HCT116 (cell line): ENCODE measurements around the gene NPEPL1. TPM values are rescaled to one million over a fixed set of nuclear protein-coding genes. Genes with fewer than 3 reads are reported as not detected.

Experiments
- ATAC-seq: fragments of 200-7000 bp; cut with Tn5 transposase; 2 replicates; pipeline ENCODE4 v1.9.1; 2020; ENCODE audit warnings: mild to moderate bottlenecking, moderate library complexity
- BruUV-seq: library from RNA; stranded (reverse); fragments of 400-500 nt; replicated peaks from 2 replicates; lab custom pipeline; 2021; lab: Mats Ljungman, UMichigan
- CTCF ChIA-PET: fragments of 300-600 bp; sonication (Branson Sonifier 250); formaldehyde crosslinking; loops from one replicate; lab custom pipeline; 2021; ENCODE audit warnings: antibody characterized with exemption; lab: Charles Lee
- POLR2A ChIA-PET: fragments of 300-600, 350-600 bp; sonication (Branson Sonifier 250); formaldehyde crosslinking; loops from one replicate; lab custom pipeline; 2021; ENCODE audit warnings: antibody characterized with exemption; lab: Charles Lee
- RAD21 ChIA-PET, 2 experiments: fragments of 300-600 bp; sonication (Branson Sonifier 250); formaldehyde crosslinking; loops; one replicate each; lab custom pipeline; 2023; ENCODE audit warnings: low total read pairs in 2 of 2; ENCODE audit not compliant: uncharacterized antibody in 2 of 2, unreplicated experiment in 2 of 2, low non-redundant PET in 1 of 2; lab: Charles Lee
- DNase-seq: peaks from one replicate; pipeline ENCODE4 v3.0.0-alpha.2; 2010; ENCODE audit warnings: low read depth, low spot score
- H2AFZ ChIP-seq: fragments of 200-600 bp; shearing (Covaris generic), sonication (generic); 2 replicates; pipeline ENCODE4 v1.6.1; 2017; ENCODE audit warnings: low read depth, mixed run types, mixed read lengths, antibody characterized with exemption, low read length; ENCODE audit not compliant: poor library complexity, severe bottlenecking
- H3K27ac ChIP-seq: 2 replicates; pipeline ENCODE4 v1.5.1; 2012; ENCODE audit warnings: low read depth, low read length
- H3K27me3 ChIP-seq: fragments of 200-600 bp; sonication (generic); 2 replicates; pipeline ENCODE4 v1.6.1; 2016; ENCODE audit warnings: mixed run types, low read length, mixed read lengths; ENCODE audit not compliant: insufficient read depth
- H3K36me3 ChIP-seq, 2 experiments: fragments of 200-500 bp in 1 of 2; fragments of 200-600 bp in 1 of 2; sonication (Bioruptor generic) in 1 of 2; sonication (generic) in 1 of 2; 2 replicates each; pipeline versions ENCODE4 v1.5.1 to v1.6.1; 2014 to 2016; ENCODE audit warnings: low read length in 2 of 2, inconsistent platforms in 1 of 2, mixed read lengths in 1 of 2, mixed run types in 1 of 2; ENCODE audit not compliant: insufficient read depth in 2 of 2, control insufficient read depth in 1 of 2
- H3K4me1 ChIP-seq, 2 experiments: fragments of 200-600 bp in 1 of 2; sonication (generic) in 1 of 2; 2 replicates each; pipeline versions ENCODE4 v1.5.1 to v1.6.1; 2012 to 2017; ENCODE audit warnings: low read length in 2 of 2, inconsistent platforms in 1 of 2, mild to moderate bottlenecking in 1 of 2, mixed read lengths in 1 of 2, mixed run types in 1 of 2, moderate library complexity in 1 of 2; ENCODE audit not compliant: insufficient read depth in 2 of 2, control insufficient read depth in 1 of 2
- H3K4me2 ChIP-seq: fragments of 200-600 bp; sonication (generic); 2 replicates; pipeline ENCODE4 v1.6.1; 2017; ENCODE audit warnings: mixed run types, low read length, mixed read lengths
- H3K4me3 ChIP-seq, 2 experiments: fragments of 200-600 bp in 1 of 2; sonication (generic) in 1 of 2; replicated peaks in 1 of 2; 2 replicates each; pipeline ENCODE4 v1.5.1; 2011 to 2016; ENCODE audit warnings: low read length in 2 of 2, control low read depth in 1 of 2, low read depth in 1 of 2, mild to moderate bottlenecking in 1 of 2, mixed read lengths in 1 of 2, mixed run types in 1 of 2
- H3K79me2 ChIP-seq: fragments of 200-600 bp; sonication (generic); 2 replicates; pipeline ENCODE4 v1.6.1; 2017; ENCODE audit warnings: mild to moderate bottlenecking, mixed run types, low read length, moderate library complexity, mixed read lengths; ENCODE audit not compliant: insufficient read depth
- H3K9ac ChIP-seq: fragments of 200-600 bp; sonication (generic); 2 replicates; pipeline ENCODE4 v1.6.1; 2016; ENCODE audit warnings: low read length, mixed read lengths
- H3K9me2 ChIP-seq: fragments of 200-600 bp; sonication (generic), shearing (Covaris generic); 2 replicates; pipeline ENCODE4 v1.6.1; 2017; ENCODE audit warnings: mixed run types, mild to moderate bottlenecking, moderate library complexity; ENCODE audit not compliant: insufficient read depth
- H3K9me3 ChIP-seq, 2 experiments: fragments of 200-500 bp in 1 of 2; fragments of 200-600 bp in 1 of 2; sonication (Bioruptor generic) in 1 of 2; sonication (generic) in 1 of 2; 2 replicates each; pipeline ENCODE4 v1.6.1; 2014 to 2017; ENCODE audit warnings: low read length in 2 of 2, mixed read lengths in 2 of 2, inconsistent platforms in 1 of 2, low read depth in 1 of 2, mild to moderate bottlenecking in 1 of 2, mixed run types in 1 of 2, moderate library complexity in 1 of 2; ENCODE audit not compliant: control insufficient read depth in 1 of 2, insufficient read depth in 1 of 2
- H4K20me1 ChIP-seq: fragments of 200-600 bp; sonication (generic), shearing (Covaris generic); 2 replicates; pipeline ENCODE4 v1.6.1; 2017; ENCODE audit warnings: mixed run types, mild to moderate bottlenecking, moderate library complexity; ENCODE audit not compliant: insufficient read depth
- CBX3 ChIP-seq: IDR thresholded peaks from 2 replicates; pipeline ENCODE4 v1.6.1; 2012; ENCODE audit warnings: low read depth
- CTCF ChIP-seq, 3 experiments: fragments of 200-600 bp in 1 of 3; sonication (generic) in 1 of 3; IDR thresholded peaks in 2 of 3; conservative IDR thresholded peaks in 1 of 3; 2 replicates each; pipeline ENCODE4 v1.5.1; 2012 to 2017; ENCODE audit warnings: low read depth in 2 of 3, low read length in 2 of 3, antibody characterized with exemption in 1 of 3, borderline replicate concordance in 1 of 3, control low read depth in 1 of 3, mild to moderate bottlenecking in 1 of 3, mixed read lengths in 1 of 3, mixed run types in 1 of 3, moderate library complexity in 1 of 3; ENCODE audit not compliant: insufficient read depth in 1 of 3
- ELF1 ChIP-seq: IDR thresholded peaks from 2 replicates; pipeline ENCODE4 v1.6.1; 2012; ENCODE audit warnings: low read depth, borderline replicate concordance
- FOSL1 ChIP-seq: IDR thresholded peaks from 2 replicates; pipeline ENCODE4 v1.6.1; 2012; ENCODE audit warnings: low read depth
- POLR2AphosphoS5 ChIP-seq: IDR thresholded peaks from 2 replicates; pipeline ENCODE4 v1.6.1; 2011; ENCODE audit warnings: mild to moderate bottlenecking, low read depth, low read length, moderate library complexity
- RAD21 ChIP-seq: IDR thresholded peaks from 2 replicates; pipeline ENCODE4 v1.6.1; 2012; ENCODE audit warnings: low read depth, mild to moderate bottlenecking
- SP1 ChIP-seq: IDR thresholded peaks from 2 replicates; pipeline ENCODE4 v1.6.1; 2012; ENCODE audit warnings: low read depth
- SRF ChIP-seq: IDR thresholded peaks from 2 replicates; pipeline ENCODE4 v1.6.1; 2012; ENCODE audit warnings: low read depth
- ZFX ChIP-seq: fragments of 450-650 bp; IDR thresholded peaks from 2 replicates; pipeline ENCODE4 v1.6.1; 2017
- ZNF274 ChIP-seq: fragments of 200-500 bp; sonication (Bioruptor generic); IDR thresholded peaks from 2 replicates; pipeline ENCODE4 v1.6.1; 2014; ENCODE audit warnings: mild to moderate bottlenecking, low read depth, low read length, inconsistent platforms
- intact Hi-C: fragments of 100-400 bp; cut with micrococcal nuclease; formaldehyde crosslinking; loops from 2 replicates; pipeline ENCODE4 v1.10.0; 2022
- total RNA-seq: library from RNA; stranded (reverse); gene quantifications from one replicate; pipeline ENCODE4 v1.2.1, GENCODE V29; 2021; ENCODE audit not compliant: unreplicated experiment
- TF ChIP-seq, protein P1 (sequence below): IDR thresholded peaks from 2 replicates; pipeline ENCODE4 v1.6.1; 2012
- TF ChIP-seq, protein P2 (sequence below): IDR thresholded peaks from 2 replicates; pipeline ENCODE4 v1.6.1; 2011; ENCODE audit warnings: mild to moderate bottlenecking, low read length, moderate library complexity; ENCODE audit not compliant: insufficient replicate concordance; ENCODE audit errors: extremely low read depth
- TF ChIP-seq, protein P3 (sequence below): IDR thresholded peaks from 2 replicates; pipeline ENCODE4 v1.6.1; 2012; ENCODE audit warnings: low read depth

Gene NPEPL1
- total RNA-seq, 1 experiment from 2014 or later, result 16.6 TPM

- no peaks in the 10 kb centered on the region for H3K9me2 ChIP-seq
- no peak overlapping the region for H3K27ac ChIP-seq
- no peak overlapping the region for H3K4me2 ChIP-seq
- ATAC-seq (no peak), DNase-seq (no peak)
- H2AFZ ChIP-seq, result no peak overlapping the region
- no peak overlapping the region for H3K4me3 ChIP-seq
- ChIA-PET RAD21 (no interaction called here), POLR2A (no interaction called here), CTCF (no interaction called here)
- H3K36me3 ChIP-seq, result no peaks in the 10 kb centered on the region
- no peak overlapping the region for H3K9ac ChIP-seq
- no peaks in the 10 kb centered on the region for H3K79me2 ChIP-seq
- H3K4me1 ChIP-seq, result no peaks in the 10 kb centered on the region
- no peaks in the 10 kb centered on the region for H4K20me1 ChIP-seq
- H3K9me3 ChIP-seq, result no peaks in the 10 kb centered on the region
- TF ChIP-seq RAD21, result no peak
- TF ChIP-seq FOSL1, result no peak
- TF ChIP-seq CBX3, result no peak
- TF ChIP-seq CTCF (IDR thresholded peaks at IDR 0.05 in 2 of 3, conservative IDR thresholded peaks at IDR 0.05 in 1 of 3; ENCODE audit: borderline replicate concordance in 1 of 3, insufficient read depth in 1 of 3, low read depth in 2 of 3, low read length in 2 of 3), result no peak
- intact Hi-C loops, result no loop called here
- BruUV-seq, result no TSS peak
- H3K27me3 ChIP-seq, result no peaks in the 10 kb centered on the region
Measured at GRCh38 chr20:58714340-58714922, 21.8 kb downstream of the NPEPL1 start.

DNA sequence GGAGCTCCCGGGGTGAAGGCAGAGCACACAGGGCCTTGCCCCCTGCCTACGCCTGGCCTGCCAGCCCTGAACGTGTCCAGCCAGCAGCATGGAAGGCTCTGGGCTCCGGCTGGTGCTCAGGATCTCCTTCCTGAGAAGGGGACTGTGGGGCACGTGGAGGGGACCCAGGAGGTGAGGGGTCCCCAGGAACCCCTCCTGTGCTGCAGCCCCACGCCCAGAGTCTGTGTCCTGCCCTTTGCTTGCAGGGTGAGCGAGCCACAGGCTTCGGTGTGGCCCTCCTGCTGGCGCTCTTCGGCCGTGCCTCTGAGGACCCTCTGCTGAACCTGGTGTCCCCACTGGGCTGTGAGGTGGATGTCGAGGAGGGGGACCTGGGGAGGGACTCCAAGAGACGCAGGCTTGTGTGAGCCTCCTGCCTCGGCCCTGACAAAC is 22.3 kb downstream of the NPEPL1 start:
- no peaks in the 10 kb centered on the region for H3K79me2 ChIP-seq
- DNase-seq (no peak), ATAC-seq (no peak)
- no peaks in the 10 kb centered on the region for H4K20me1 ChIP-seq
- H3K4me2 ChIP-seq, result no peak overlapping the region
- no peaks in the 10 kb centered on the region for H3K9me2 ChIP-seq
- no peak overlapping the region for H3K4me3 ChIP-seq
- no peaks in the 10 kb centered on the region for H3K36me3 ChIP-seq
- no peaks in the 10 kb centered on the region for H3K9me3 ChIP-seq
- POLR2A ChIA-PET, result no interaction called here
- intact Hi-C loops, result no loop called here
- H3K27me3 ChIP-seq, result no peaks in the 10 kb centered on the region
- no peak overlapping the region for H3K27ac ChIP-seq
- H3K9ac ChIP-seq, result no peak overlapping the region
- H3K4me1 ChIP-seq, result no peaks in the 10 kb centered on the region
- CTCF ChIA-PET, result no interaction called here
- RAD21 ChIA-PET, result no interaction called here
- BruUV-seq, result no TSS peak
- no peak overlapping the region for H2AFZ ChIP-seq
- TF ChIP-seq ZNF274, result no peak
- no peak for TF ChIP-seq SP1
- TF ChIP-seq ZFX, result no peak
- TF ChIP-seq, protein P1, sequence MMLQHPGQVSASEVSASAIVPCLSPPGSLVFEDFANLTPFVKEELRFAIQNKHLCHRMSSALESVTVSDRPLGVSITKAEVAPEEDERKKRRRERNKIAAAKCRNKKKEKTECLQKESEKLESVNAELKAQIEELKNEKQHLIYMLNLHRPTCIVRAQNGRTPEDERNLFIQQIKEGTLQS, result no peak
- TF ChIP-seq POLR2AphosphoS5, result no peak
- TF ChIP-seq, protein P2, sequence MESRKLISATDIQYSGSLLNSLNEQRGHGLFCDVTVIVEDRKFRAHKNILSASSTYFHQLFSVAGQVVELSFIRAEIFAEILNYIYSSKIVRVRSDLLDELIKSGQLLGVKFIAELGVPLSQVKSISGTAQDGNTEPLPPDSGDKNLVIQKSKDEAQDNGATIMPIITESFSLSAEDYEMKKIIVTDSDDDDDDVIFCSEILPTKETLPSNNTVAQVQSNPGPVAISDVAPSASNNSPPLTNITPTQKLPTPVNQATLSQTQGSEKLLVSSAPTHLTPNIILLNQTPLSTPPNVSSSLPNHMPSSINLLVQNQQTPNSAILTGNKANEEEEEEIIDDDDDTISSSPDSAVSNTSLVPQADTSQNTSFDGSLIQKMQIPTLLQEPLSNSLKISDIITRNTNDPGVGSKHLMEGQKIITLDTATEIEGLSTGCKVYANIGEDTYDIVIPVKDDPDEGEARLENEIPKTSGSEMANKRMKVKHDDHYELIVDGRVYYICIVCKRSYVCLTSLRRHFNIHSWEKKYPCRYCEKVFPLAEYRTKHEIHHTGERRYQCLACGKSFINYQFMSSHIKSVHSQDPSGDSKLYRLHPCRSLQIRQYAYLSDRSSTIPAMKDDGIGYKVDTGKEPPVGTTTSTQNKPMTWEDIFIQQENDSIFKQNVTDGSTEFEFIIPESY, result no peak
- TF ChIP-seq, protein P3, sequence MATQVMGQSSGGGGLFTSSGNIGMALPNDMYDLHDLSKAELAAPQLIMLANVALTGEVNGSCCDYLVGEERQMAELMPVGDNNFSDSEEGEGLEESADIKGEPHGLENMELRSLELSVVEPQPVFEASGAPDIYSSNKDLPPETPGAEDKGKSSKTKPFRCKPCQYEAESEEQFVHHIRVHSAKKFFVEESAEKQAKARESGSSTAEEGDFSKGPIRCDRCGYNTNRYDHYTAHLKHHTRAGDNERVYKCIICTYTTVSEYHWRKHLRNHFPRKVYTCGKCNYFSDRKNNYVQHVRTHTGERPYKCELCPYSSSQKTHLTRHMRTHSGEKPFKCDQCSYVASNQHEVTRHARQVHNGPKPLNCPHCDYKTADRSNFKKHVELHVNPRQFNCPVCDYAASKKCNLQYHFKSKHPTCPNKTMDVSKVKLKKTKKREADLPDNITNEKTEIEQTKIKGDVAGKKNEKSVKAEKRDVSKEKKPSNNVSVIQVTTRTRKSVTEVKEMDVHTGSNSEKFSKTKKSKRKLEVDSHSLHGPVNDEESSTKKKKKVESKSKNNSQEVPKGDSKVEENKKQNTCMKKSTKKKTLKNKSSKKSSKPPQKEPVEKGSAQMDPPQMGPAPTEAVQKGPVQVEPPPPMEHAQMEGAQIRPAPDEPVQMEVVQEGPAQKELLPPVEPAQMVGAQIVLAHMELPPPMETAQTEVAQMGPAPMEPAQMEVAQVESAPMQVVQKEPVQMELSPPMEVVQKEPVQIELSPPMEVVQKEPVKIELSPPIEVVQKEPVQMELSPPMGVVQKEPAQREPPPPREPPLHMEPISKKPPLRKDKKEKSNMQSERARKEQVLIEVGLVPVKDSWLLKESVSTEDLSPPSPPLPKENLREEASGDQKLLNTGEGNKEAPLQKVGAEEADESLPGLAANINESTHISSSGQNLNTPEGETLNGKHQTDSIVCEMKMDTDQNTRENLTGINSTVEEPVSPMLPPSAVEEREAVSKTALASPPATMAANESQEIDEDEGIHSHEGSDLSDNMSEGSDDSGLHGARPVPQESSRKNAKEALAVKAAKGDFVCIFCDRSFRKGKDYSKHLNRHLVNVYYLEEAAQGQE, result no peak
- TF ChIP-seq RAD21, result no peak
- no peak for TF ChIP-seq ELF1
- TF ChIP-seq SRF, result no peak
